HG03442 (cell line): ENCODE data around the gene CFAP69.
A peak's percentile ranks its signal among the peaks of the same experiment; 100 is the strongest.
"Not testable (repeated sequence)": the region's sequence is repeated elsewhere in the genome, so short reads cannot be mapped to it uniquely, and the experiment has no call there.

ENCODE experiments used
- ATAC-seq: cut with Tn5 transposase; IDR thresholded peaks from one replicate; pipeline ENCODE4 v1.9.1; 2021; ENCODE audit warnings: mild to moderate bottlenecking, moderate library complexity; ENCODE audit not compliant: unreplicated experiment

CFAP69 gene

GRCh38 chr7:90334926-90335325 is 90.0 kb downstream of the CFAP69 start:
- not testable (repeated sequence) for ATAC-seq

GRCh38 chr7:90337106-90337505 is 92.1 kb downstream of the CFAP69 start:
- no peak for ATAC-seq

GRCh38 chr7:90345016-90345415 is 100.0 kb downstream of the CFAP69 start:
- no peak for ATAC-seq

GRCh38 chr7:90345595-90346335 is 100.8 kb downstream of the CFAP69 start:
- ATAC-seq: peak; percentile 12

GRCh38 chr7:90346336-90347125 is 101.6 kb downstream of the CFAP69 start, which contains the start of gene GTPBP10:
Gene GTPBP10 (plus strand): TSS chr7:90346716. CDS start chr7:90346742, 26 bp downstream.
- ATAC-seq: peak; percentile 92

- ATAC-seq: no peak
Measured at GRCh38 chr7:90347759-90348158, 102.8 kb downstream of the CFAP69 start.

- no peak for ATAC-seq
Measured at GRCh38 chr7:90349305-90349704, 104.3 kb downstream of the CFAP69 start.

- ATAC-seq: not testable (repeated sequence)
Measured at GRCh38 chr7:90350032-90350431, 105.1 kb downstream of the CFAP69 start.

- no peak for ATAC-seq
Measured at GRCh38 chr7:90351987-90352386, 107.0 kb downstream of the CFAP69 start.
